GM21723 (cell line): ENCODE data around the gene LDLRAD4.
A peak's percentile ranks its signal among the peaks of the same experiment; 100 is the strongest.

Experiments used
- ATAC-seq: cut with Tn5 transposase; IDR thresholded peaks from one replicate; pipeline ENCODE4 v1.9.1; 2021; ENCODE audit warnings: mild to moderate bottlenecking, moderate library complexity; ENCODE audit not compliant: unreplicated experiment

The LDLRAD4 gene

GRCh38 chr18:13496691-13497281 is 278.2 kb downstream of the LDLRAD4 start:
- ATAC-seq = no peak

GRCh38 chr18:13499803-13500202 is 281.2 kb downstream of the LDLRAD4 start:
- no peak for ATAC-seq

GRCh38 chr18:13500227-13500865 is 281.8 kb downstream of the LDLRAD4 start:
- ATAC-seq = no peak

GRCh38 chr18:13500869-13501542 is 282.4 kb downstream of the LDLRAD4 start:
- no peak for ATAC-seq

GRCh38 chr18:13501543-13501887 is 283.0 kb downstream of the LDLRAD4 start:
- peak; percentile 3 for ATAC-seq

- peak; percentile 98 for ATAC-seq
Measured at GRCh38 chr18:13501891-13502290, 283.3 kb downstream of the LDLRAD4 start.

GRCh38 chr18:13502585-13502984 is 284.0 kb downstream of the LDLRAD4 start:
- ATAC-seq = no peak

GRCh38 chr18:13503836-13504235 is 285.3 kb downstream of the LDLRAD4 start:
- ATAC-seq = no peak

GRCh38 chr18:13505780-13506345 is 287.3 kb downstream of the LDLRAD4 start:
- ATAC-seq = no peak

GRCh38 chr18:13510594-13510993 is 292.0 kb downstream of the LDLRAD4 start:
- ATAC-seq = no peak

- no peak for ATAC-seq
Measured at GRCh38 chr18:13511961-13512577, 293.5 kb downstream of the LDLRAD4 start.

- no peak for ATAC-seq
Measured at GRCh38 chr18:13513021-13513420, 294.5 kb downstream of the LDLRAD4 start.

GRCh38 chr18:13513481-13513880 is 294.9 kb downstream of the LDLRAD4 start:
- no peak for ATAC-seq

- ATAC-seq = no peak
Measured at GRCh38 chr18:13514558-13514957, 296.0 kb downstream of the LDLRAD4 start.

GRCh38 chr18:13516855-13517254 is 298.3 kb downstream of the LDLRAD4 start:
- no peak for ATAC-seq

GRCh38 chr18:13517369-13517768 is 298.8 kb downstream of the LDLRAD4 start:
- ATAC-seq = no peak

GRCh38 chr18:13518382-13518781 is 299.8 kb downstream of the LDLRAD4 start:
- ATAC-seq = no peak

- no peak for ATAC-seq
Measured at GRCh38 chr18:13520306-13520705, 301.7 kb downstream of the LDLRAD4 start.

- ATAC-seq = no peak
Measured at GRCh38 chr18:13520741-13521140, 302.2 kb downstream of the LDLRAD4 start.

- no peak for ATAC-seq
Measured at GRCh38 chr18:13521418-13521817, 302.9 kb downstream of the LDLRAD4 start.

GRCh38 chr18:13522256-13522655 is 303.7 kb downstream of the LDLRAD4 start:
- no peak for ATAC-seq
